ENCODE results near the gene PLEKHG4B.

The PLEKHG4B gene

DNA sequence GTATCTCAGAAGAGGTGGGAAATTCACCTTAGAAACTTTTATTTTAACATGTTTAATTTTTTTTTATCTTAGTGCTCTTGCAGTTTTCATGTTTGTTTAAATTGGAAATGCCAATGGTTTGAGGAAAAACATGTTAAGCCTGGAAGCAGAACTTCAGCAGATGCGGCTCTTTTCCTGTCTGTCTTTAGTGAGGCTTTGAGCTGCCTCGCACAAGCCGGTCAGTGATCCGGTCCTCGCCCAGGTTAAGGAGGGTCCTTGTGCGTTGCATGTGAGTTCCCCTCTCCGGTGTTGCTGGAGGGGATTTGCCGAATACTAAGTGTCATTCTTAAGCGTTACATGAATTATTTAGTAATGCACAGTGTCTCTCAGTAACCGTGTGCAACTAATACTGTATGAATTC, 9.4 kb upstream of the PLEKHG4B start:
- Histone ChIP-seq H4K20me1 (ENCODE audit: low read depth, low read length) (no peaks in the 10 kb centered on the region), H3K36me3 (ENCODE audit: low read length) (no peaks in the 10 kb centered on the region), H3K27me3 (ENCODE audit: low read length) (no peaks in the 10 kb centered on the region), H3F3A (ENCODE audit: insufficient read depth) (no peaks in the 10 kb centered on the region), H3K4me2 (ENCODE audit: low read depth, low read length, poor library complexity, severe bottlenecking) (no peak overlapping the region), H3K9me2 (replicated peaks; ENCODE audit: insufficient read depth, low read length) (no peaks in the 10 kb centered on the region), H3K9me3 (ENCODE audit: insufficient read depth, low read length) (no peaks in the 10 kb centered on the region), H3K9ac (ENCODE audit: low read length) (no peak overlapping the region), H3K4me3 (ENCODE audit: insufficient read depth, low read length, poor library complexity, severe bottlenecking) (no peak overlapping the region), H2AFZ (ENCODE audit: low read depth, low read length, severe bottlenecking) (no peak overlapping the region), H3K27ac (ENCODE audit: low read depth, low read length) (no peak overlapping the region), H3K79me2 (ENCODE audit: insufficient read depth, low read length) (no peaks in the 10 kb centered on the region)
- no peak for TF ChIP-seq CTCF (IDR thresholded peaks at IDR 0.05; ENCODE audit: insufficient read depth, low read length, poor library complexity, severe bottlenecking)
- TF ChIP-seq EZH2phosphoT487 (conservative IDR thresholded peaks at IDR 0.05; ENCODE audit: low read length): no peak

- Histone ChIP-seq H3K4me3 (ENCODE audit: insufficient read depth, low read length, poor library complexity, severe bottlenecking) (no peak overlapping the region), H3K4me2 (ENCODE audit: low read depth, low read length, poor library complexity, severe bottlenecking) (no peak overlapping the region), H2AFZ (ENCODE audit: low read depth, low read length, severe bottlenecking) (no peak overlapping the region), H3F3A (ENCODE audit: insufficient read depth) (no peaks in the 10 kb centered on the region), H3K79me2 (ENCODE audit: insufficient read depth, low read length) (no peaks in the 10 kb centered on the region), H3K27ac (ENCODE audit: low read depth, low read length) (no peak overlapping the region), H4K20me1 (ENCODE audit: low read depth, low read length) (no peaks in the 10 kb centered on the region), H3K9ac (ENCODE audit: low read length) (no peak overlapping the region), H3K27me3 (ENCODE audit: low read length) (no peaks in the 10 kb centered on the region), H3K36me3 (ENCODE audit: low read length) (no peaks in the 10 kb centered on the region), H3K9me2 (replicated peaks; ENCODE audit: insufficient read depth, low read length) (no peaks in the 10 kb centered on the region), H3K9me3 (ENCODE audit: insufficient read depth, low read length) (no peaks in the 10 kb centered on the region)
- TF ChIP-seq EZH2phosphoT487 (conservative IDR thresholded peaks at IDR 0.05; ENCODE audit: low read length): no peak
Measured at GRCh38 chr5:83029-83428, 8.9 kb upstream of the PLEKHG4B start.

- no peak overlapping the region for H3K9ac ChIP-seq (ENCODE audit: low read length)
- H3K27me3 ChIP-seq (ENCODE audit: low read length): no peaks in the 10 kb centered on the region
- no peaks in the 10 kb centered on the region for H3F3A ChIP-seq (ENCODE audit: insufficient read depth)
- H3K4me3 ChIP-seq (ENCODE audit: insufficient read depth, low read length, poor library complexity, severe bottlenecking): no peak overlapping the region
- H3K9me3 ChIP-seq (ENCODE audit: insufficient read depth, low read length): no peaks in the 10 kb centered on the region
- H3K79me2 ChIP-seq (ENCODE audit: insufficient read depth, low read length): no peaks in the 10 kb centered on the region
- H3K36me3 ChIP-seq (ENCODE audit: low read length): no peaks in the 10 kb centered on the region
- H3K9me2 ChIP-seq (replicated peaks; ENCODE audit: insufficient read depth, low read length): no peaks in the 10 kb centered on the region
- no peak overlapping the region for H3K4me2 ChIP-seq (ENCODE audit: low read depth, low read length, poor library complexity, severe bottlenecking)
- no peak overlapping the region for H3K27ac ChIP-seq (ENCODE audit: low read depth, low read length)
- TF ChIP-seq EZH2phosphoT487 (conservative IDR thresholded peaks at IDR 0.05; ENCODE audit: low read length) (no peak), CTCF (IDR thresholded peaks at IDR 0.05; ENCODE audit: insufficient read depth, low read length, poor library complexity, severe bottlenecking) (no peak)
- no peaks in the 10 kb centered on the region for H4K20me1 ChIP-seq (ENCODE audit: low read depth, low read length)
- H2AFZ ChIP-seq (ENCODE audit: low read depth, low read length, severe bottlenecking): no peak overlapping the region
Measured at GRCh38 chr5:85334-85995, 6.5 kb upstream of the PLEKHG4B start.
